Upper lobe of right lung (tissue), 1 donor: ENCODE data around the gene PDAP1. TPM values are rescaled to one million over a fixed set of nuclear protein-coding genes. Genes with fewer than 3 reads are reported as not detected.

Experiments used
- ATAC-seq: fragments of 200-7000 bp; cut with Tn5 transposase; one replicate; pipeline ENCODE4 v1.9.1; 2020; ENCODE audit warnings: mild to moderate bottlenecking, moderate library complexity
- DNase-seq: peaks from one replicate; pipeline ENCODE4 v3.0.0-alpha.2; 2020
- H3K27ac ChIP-seq: fragments of 200-600 bp; one replicate; pipeline ENCODE4 v1.8.0; 2022
- H3K27me3 ChIP-seq: fragments of 200-600 bp; one replicate; pipeline ENCODE4 v1.8.0; 2022; ENCODE audit warnings: mild to moderate bottlenecking
- H3K36me3 ChIP-seq: fragments of 200-600 bp; one replicate; pipeline ENCODE4 v1.8.0; 2022
- H3K4me1 ChIP-seq: fragments of 200-600 bp; one replicate; pipeline ENCODE4 v1.8.0; 2022
- H3K4me3 ChIP-seq: fragments of 200-600 bp; one replicate; pipeline ENCODE4 v1.8.0; 2022; ENCODE audit warnings: mild to moderate bottlenecking
- H3K9me3 ChIP-seq: fragments of 200-600 bp; one replicate; pipeline ENCODE4 v1.8.0; 2022
- intact Hi-C: fragments of 100-400 bp; cut with DNase I; formaldehyde crosslinking; loops from one replicate; pipeline ENCODE4 v1.11.0; 2022
- total RNA-seq: library from RNA; stranded (reverse); fragmentation: NEBNext Ultra II Directional; extraction: Animal tissue kit (Norgen Biotek cat#: 25700); gene quantifications from one replicate; pipeline ENCODE4 v1.2.1, GENCODE V29; 2021
- TF ChIP-seq, protein P1 (sequence below): fragments of 200-600 bp; IDR thresholded peaks from one replicate; pipeline ENCODE4 v1.8.0; 2022; ENCODE audit warnings: antibody characterized with exemption
- donor health status: DM: no; HTN: yes; CAD: no; lungs with severe emphysema.

The PDAP1 gene
- total RNA-seq, 1 donor from 2014 or later: 76.4 TPM

DNA sequence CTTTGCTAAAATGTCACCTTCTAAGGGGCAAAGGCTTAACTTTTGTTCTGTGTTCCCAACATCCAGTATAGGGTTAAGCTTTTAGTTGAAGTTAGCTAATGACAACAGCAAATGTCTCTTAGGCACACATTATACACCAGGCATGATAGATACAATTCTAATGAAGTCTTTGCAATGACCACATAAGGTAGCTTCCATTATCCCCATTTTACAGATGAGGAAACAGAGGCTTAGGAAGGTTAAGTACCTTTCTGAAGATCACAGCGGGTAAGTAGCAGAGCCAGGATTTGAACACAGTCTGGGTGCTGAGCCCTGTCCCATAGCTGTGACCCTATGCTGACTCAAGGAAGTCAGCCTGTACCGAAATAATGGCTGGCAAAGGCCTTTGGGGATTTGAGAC, 2.2 kb upstream of the PDAP1 start:
- Histone ChIP-seq H3K27me3 (no peaks in the 10 kb centered on the region), H3K36me3 (peaks cover 56% of the 10 kb centered on the region), H3K4me3 (no peak overlapping the region), H3K27ac (no peak overlapping the region), H3K9me3 (no peaks in the 10 kb centered on the region), H3K4me1 (peaks cover 30% of the 10 kb centered on the region)
- DNase-seq: no peak
- ATAC-seq: no peak
- TF ChIP-seq, protein P1, sequence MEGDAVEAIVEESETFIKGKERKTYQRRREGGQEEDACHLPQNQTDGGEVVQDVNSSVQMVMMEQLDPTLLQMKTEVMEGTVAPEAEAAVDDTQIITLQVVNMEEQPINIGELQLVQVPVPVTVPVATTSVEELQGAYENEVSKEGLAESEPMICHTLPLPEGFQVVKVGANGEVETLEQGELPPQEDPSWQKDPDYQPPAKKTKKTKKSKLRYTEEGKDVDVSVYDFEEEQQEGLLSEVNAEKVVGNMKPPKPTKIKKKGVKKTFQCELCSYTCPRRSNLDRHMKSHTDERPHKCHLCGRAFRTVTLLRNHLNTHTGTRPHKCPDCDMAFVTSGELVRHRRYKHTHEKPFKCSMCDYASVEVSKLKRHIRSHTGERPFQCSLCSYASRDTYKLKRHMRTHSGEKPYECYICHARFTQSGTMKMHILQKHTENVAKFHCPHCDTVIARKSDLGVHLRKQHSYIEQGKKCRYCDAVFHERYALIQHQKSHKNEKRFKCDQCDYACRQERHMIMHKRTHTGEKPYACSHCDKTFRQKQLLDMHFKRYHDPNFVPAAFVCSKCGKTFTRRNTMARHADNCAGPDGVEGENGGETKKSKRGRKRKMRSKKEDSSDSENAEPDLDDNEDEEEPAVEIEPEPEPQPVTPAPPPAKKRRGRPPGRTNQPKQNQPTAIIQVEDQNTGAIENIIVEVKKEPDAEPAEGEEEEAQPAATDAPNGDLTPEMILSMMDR: no peak
- intact Hi-C loops: loop anchor here (10.0 kb wide), 1 partner anchor 46 kb away; no protein-coding TSS in a partner anchor

DNA sequence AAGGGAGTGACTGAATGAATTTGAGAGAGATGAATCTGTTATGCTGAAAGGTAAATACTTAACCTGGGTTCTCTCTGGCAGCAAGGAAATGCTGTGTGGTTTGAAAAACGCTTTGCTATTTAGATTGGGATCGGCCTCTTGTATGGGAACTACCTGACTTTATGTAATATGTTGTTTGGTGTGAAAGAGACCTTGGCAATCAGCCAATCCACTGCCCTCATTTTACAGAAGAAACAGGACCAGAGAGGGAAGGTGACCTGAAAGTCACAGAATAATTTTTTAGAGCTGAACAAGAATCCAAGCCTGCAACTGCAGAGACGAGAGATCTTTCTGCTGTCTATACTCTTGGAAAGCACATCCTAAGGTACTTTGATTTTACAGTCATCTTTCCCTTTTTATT, 1.4 kb upstream of the PDAP1 start:
- peaks cover 47% of the 10 kb centered on the region for H3K36me3 ChIP-seq

DNA sequence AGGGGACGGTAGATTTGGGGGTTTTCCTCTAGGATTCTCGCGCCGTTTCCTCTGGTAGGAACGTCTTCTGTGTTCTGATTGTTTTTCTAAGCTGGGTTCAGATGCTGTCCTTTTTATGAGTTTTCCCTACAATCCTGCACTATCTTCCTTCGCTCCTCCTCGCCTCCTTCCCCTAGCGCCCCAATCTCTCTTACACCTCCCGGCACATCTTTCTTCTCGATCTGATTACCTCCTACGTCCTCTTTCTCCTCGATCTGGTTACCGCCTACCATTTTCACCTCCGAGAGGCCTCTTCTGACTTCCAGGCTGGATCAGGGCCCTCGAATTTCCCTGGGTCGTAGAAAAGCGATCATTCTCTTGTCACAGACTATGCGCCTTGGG, 785 bp upstream of the PDAP1 start:
- Histone ChIP-seq H3K36me3 (peaks cover 41% of the 10 kb centered on the region), H3K4me1 (peaks cover 43% of the 10 kb centered on the region), H3K27ac (peak overlapping the region; percentile 99), H3K27me3 (no peaks in the 10 kb centered on the region), H3K4me3 (peak overlapping the region; percentile 100), H3K9me3 (no peaks in the 10 kb centered on the region)
- ATAC-seq: no peak
- DNase-seq: no peak
- intact Hi-C loops: no loop called here
- TF ChIP-seq, protein P1: no peak

More for the DNA sequence above, 1.4 kb upstream of the PDAP1 start:
- H3K27me3 ChIP-seq: no peaks in the 10 kb centered on the region
- no peaks in the 10 kb centered on the region for H3K9me3 ChIP-seq
- intact Hi-C loops: loop anchor here (10.0 kb wide), 1 partner anchor 45 kb away; no protein-coding TSS in a partner anchor
- DNase-seq: no peak
- no peak for ATAC-seq
- peaks cover 36% of the 10 kb centered on the region for H3K4me1 ChIP-seq
- H3K4me3 ChIP-seq: peak overlapping the region; percentile 100
- TF ChIP-seq, protein P1: no peak
- peak overlapping the region; percentile 99 for H3K27ac ChIP-seq

DNA sequence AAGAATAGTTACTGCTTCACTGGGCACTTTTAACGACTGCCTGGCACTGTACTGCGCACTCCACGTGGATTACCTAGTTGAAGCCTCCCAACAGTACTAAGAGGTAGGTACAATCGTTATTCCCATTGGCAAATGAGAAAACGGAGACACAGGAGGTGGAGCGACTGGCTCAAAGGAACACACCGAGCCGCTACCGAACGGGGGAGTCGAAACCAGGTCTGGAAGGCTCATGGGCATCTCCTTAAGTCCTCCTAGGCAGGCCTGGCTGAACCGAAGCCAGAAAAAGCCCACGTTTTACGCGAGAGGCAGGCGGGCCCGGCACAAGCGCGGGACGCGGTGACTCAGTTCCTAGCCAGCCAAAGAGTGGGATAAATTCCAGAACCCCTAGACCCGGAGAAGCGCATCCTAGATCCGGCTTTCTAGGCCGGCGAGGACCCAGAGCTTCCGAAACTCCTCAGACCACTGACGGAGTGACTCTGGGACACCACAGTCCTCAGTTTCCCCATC, 472 bp downstream of the PDAP1 start:
- Histone ChIP-seq H3K9me3 (no peaks in the 10 kb centered on the region), H3K27me3 (no peaks in the 10 kb centered on the region), H3K4me3 (peak overlapping the region; percentile 100), H3K4me1 (peaks cover 43% of the 10 kb centered on the region), H3K27ac (peak overlapping the region; percentile 99), H3K36me3 (peaks cover 38% of the 10 kb centered on the region)
- ATAC-seq: peak; percentile 6
- TF ChIP-seq, protein P1: no peak
- intact Hi-C loops: no loop called here
- DNase-seq: no peak

DNA sequence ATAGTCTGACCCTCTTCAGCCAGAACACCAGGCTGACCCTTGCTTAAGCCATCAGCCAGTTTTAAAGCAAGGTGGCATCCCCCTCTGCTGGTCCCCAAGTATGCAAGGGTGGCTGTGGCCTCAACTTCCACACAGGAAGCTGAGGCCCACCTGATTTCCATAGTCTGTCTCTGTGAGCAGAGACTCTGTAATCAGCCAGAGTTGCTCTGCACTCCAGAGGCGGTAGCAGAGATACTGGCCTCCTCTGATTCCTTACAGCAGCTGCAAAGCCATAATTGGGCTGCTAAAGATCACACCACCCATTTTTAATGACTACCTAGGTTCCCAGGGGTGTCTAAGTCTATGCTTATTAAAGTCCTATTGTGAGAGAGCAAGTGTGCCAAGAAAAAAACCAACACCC, 1.8 kb downstream of the PDAP1 start:
- DNase-seq (no peak), ATAC-seq (no peak)
- Histone ChIP-seq H3K27ac (no peak overlapping the region), H3K9me3 (no peaks in the 10 kb centered on the region), H3K4me1 (peaks cover 43% of the 10 kb centered on the region), H3K36me3 (peaks cover 36% of the 10 kb centered on the region), H3K27me3 (no peaks in the 10 kb centered on the region), H3K4me3 (peak overlapping the region; percentile 100)
- intact Hi-C loops: no loop called here
- TF ChIP-seq, protein P1: no peak

DNA sequence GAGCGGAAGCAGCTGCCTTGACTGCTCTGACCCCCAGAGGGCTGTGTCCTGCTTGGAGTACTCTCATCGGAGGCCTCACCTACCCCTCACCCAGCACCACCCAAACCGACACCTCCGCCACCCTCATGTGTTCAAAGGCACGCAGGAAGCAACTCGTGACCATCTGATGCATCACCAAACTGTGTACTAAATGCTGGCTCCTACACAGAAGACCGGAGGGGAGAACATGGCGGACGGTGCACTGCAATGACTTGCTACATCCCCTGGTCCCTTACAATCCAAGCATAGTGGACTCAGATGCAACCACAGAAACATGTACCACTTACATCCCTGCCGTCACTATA, 3.4 kb downstream of the PDAP1 start:
- Histone ChIP-seq H3K4me3 (no peak overlapping the region), H3K4me1 (peaks cover 39% of the 10 kb centered on the region), H3K36me3 (peaks cover 36% of the 10 kb centered on the region), H3K27me3 (no peaks in the 10 kb centered on the region), H3K27ac (no peak overlapping the region), H3K9me3 (no peaks in the 10 kb centered on the region)
- TF ChIP-seq, protein P1: no peak
- intact Hi-C loops: no loop called here
- DNase-seq (no peak), ATAC-seq (no peak)
